SIG-M5 treated with dmso at 0.1 percent for 504 hours (cell line): ENCODE results near the gene TBC1D9.

Experiments
- DNase-seq: peaks from one replicate; lab custom pipeline; 2025; ENCODE audit not compliant: unreplicated experiment; lab: John Stamatoyannopoulos, UW

Gene TBC1D9

GRCh38 chr4:140697709-140698560 is 58.2 kb downstream of the TBC1D9 start:
- DNase-seq = no peak

- no peak for DNase-seq
Observed at GRCh38 chr4:140695483-140695882, 60.7 kb downstream of the TBC1D9 start.

- no peak for DNase-seq
Observed at GRCh38 chr4:140693562-140693961, 62.6 kb downstream of the TBC1D9 start.

- peak; percentile 11 for DNase-seq
Observed at GRCh38 chr4:140691369-140691768, 64.8 kb downstream of the TBC1D9 start.

- no peak for DNase-seq
Observed at GRCh38 chr4:140690093-140690492, 66.1 kb downstream of the TBC1D9 start.

GRCh38 chr4:140689623-140690022 is 66.6 kb downstream of the TBC1D9 start:
- DNase-seq = no peak

GRCh38 chr4:140688711-140689598 is 67.2 kb downstream of the TBC1D9 start:
- DNase-seq = no peak

- DNase-seq = no peak
Observed at GRCh38 chr4:140686796-140687195, 69.4 kb downstream of the TBC1D9 start.

- no peak for DNase-seq
Observed at GRCh38 chr4:140684314-140684713, 71.9 kb downstream of the TBC1D9 start.

- DNase-seq = no peak
Observed at GRCh38 chr4:140681201-140681600, 75.0 kb downstream of the TBC1D9 start.

GRCh38 chr4:140680686-140681085 is 75.5 kb downstream of the TBC1D9 start:
- no peak for DNase-seq

- peak; percentile 1 for DNase-seq
Observed at GRCh38 chr4:140679576-140679975, 76.6 kb downstream of the TBC1D9 start.

GRCh38 chr4:140675599-140676231 is 80.5 kb downstream of the TBC1D9 start:
- no peak for DNase-seq

- no peak for DNase-seq
Observed at GRCh38 chr4:140673729-140674128, 82.5 kb downstream of the TBC1D9 start.

- DNase-seq = no peak
Observed at GRCh38 chr4:140672416-140672815, 83.8 kb downstream of the TBC1D9 start.

- DNase-seq = no peak
Observed at GRCh38 chr4:140668111-140668510, 88.1 kb downstream of the TBC1D9 start.

- no peak for DNase-seq
Observed at GRCh38 chr4:140666889-140667614, 89.1 kb downstream of the TBC1D9 start.

GRCh38 chr4:140662082-140662869 is 93.9 kb downstream of the TBC1D9 start:
- DNase-seq = peak; percentile 2

GRCh38 chr4:140661550-140661949 is 94.6 kb downstream of the TBC1D9 start:
- DNase-seq = no peak
